HuH-7.5 (cell line): ENCODE data around the gene NCAM1.

ENCODE experiments used
- DNase-seq: peaks from one replicate; pipeline ENCODE4 v3.0.0; 2011; ENCODE audit warnings: low spot score

Gene NCAM1

GRCh38 chr11:113087706-113088105 lies 126.5 kb downstream of the NCAM1 start:
- DNase-seq: no peak

DNA sequence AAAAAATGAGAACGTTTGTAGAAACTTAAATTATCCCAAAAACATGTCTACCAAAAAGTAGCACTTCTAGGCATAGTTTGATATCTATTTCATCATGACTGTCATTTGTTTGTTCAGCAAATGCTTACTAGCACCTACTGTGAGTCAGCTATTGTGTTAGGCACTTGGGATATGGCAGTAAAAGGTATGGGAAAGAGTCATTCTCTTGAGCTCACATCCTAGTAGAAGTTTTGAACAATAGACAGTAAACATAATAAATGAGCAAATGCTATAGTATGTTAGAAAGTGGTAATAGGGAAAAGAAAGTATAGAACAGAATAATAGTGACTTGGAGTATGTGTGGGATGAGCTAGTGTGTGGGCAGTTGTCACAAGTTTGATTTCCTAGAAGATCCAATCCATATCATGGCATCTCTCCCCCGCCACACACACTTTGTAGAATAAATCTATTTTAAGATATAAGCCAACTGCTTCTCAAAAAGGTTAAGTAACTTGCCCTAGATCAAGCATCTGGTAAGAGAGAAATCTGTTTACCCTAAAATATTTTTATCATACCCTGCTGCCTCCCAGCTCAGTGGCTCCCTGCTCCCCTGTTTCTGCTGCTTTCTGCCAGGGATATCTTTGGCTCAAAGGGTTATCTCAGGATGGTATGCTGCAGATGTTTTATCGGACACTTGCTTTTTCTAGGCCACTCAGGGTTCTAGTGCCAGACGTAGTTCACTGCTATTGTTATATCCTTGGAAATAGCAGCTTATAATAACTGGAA lies 129.7 kb downstream of the NCAM1 start:
- no peak for DNase-seq

- DNase-seq: no peak
Measured at GRCh38 chr11:113091481-113091780, 130.2 kb downstream of the NCAM1 start.

DNA sequence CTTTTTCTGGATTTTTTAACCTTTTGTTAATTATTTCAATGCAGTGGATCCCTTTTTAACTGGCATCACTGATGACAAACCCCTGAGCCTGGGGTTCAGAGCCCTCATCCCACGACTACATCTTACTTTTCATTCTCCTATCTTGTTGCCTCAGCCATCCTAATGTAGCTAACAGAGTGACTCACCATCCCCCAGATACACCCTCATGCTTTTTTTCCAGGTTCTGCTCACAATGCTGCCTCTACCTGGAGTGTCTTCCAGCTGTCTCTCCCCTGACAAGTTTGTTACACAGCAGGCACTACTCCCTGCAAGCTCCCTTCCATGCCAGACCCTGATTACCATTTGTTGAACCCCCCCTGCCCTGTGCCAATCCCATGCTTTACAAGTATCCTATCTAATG lies 135.4 kb downstream of the NCAM1 start:
- no peak for DNase-seq

- DNase-seq: no peak
Measured at GRCh38 chr11:113103932-113104690, 142.9 kb downstream of the NCAM1 start.

DNA sequence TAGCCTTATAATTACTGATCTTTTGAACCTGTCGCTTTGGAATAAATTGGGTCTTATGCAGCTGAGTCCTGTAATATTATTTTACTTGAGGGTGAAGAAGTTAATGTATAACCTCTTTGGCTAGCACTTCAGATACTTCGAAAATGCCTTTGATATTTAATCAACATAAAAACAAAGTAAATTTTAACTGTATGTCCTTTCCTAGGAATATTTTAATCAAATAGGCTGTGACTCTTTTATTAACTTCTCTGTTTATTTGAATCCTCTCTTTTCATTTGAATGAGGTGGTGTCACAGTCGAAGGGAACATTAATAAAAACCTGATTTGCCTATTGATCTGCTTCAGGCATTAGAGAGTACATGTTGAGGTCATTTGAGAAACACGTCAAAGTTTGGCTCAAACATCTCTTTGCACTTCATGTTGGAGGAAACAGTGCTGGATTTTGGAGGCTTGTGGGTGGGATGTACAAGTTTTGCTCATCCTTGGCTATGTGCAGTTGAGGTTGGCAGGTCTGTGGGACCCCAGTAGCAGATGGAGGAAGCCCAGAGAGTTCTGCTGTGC lies 143.6 kb downstream of the NCAM1 start:
- no peak for DNase-seq

- DNase-seq: no peak
Measured at GRCh38 chr11:113105592-113105991, 144.4 kb downstream of the NCAM1 start.

DNA sequence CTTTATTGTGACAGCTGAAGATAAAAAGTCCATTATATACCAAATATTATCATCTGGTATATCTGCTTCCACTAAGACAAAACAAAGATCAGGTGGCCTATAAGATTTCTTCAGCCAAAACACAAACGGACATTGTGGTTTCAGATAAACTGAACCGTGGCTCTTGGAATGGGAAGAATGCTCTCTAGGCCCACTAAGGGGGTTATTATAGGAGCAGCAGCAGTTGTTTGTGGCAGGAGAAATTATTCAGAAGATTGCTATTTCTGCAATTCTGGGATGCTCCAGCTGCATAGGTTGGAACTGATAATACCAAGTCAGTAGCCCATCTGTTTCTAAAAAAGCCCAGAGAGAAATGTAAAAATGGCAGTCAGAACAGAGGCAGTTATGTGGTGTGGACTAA lies 145.3 kb downstream of the NCAM1 start:
- no peak for DNase-seq

DNA sequence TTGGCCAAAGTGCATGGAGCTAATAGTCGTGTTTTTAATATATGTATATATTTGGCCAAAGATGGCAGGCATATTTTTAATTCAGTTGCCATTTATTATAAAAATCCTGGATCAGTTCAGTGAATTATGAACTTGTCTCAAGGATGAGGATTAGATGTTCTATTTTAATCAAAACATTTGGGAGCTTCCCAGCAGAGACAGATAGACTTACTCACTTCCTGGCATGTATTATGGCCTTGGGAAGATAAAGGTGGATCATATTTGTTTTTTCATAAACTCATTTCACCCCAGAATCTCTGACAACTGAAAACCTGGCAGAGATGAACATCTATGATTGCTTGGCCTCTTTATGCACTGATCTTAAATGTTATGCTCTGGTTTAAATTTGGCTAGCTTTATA lies 148.8 kb downstream of the NCAM1 start:
- DNase-seq: no peak

GRCh38 chr11:113111156-113111555 lies 149.9 kb downstream of the NCAM1 start:
- DNase-seq: no peak

DNA sequence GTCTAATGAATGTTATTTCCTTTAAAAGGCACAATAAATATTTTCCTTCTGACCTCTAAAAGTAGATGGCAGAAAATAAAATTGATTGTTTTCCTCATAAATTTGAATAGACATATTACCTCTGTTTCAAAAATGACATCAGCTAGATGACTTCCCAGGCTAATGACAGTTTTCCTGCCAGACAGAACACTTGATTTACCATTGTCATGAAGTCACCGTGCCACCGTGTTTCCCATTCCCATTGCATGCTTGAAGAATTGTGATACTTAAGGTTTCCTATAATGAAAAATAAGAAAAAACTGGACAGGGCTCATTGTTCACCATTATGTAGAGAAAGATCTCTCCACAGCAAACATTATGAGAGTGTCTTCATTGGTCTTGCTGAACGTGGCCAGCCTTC lies 151.1 kb downstream of the NCAM1 start:
- DNase-seq: no peak

GRCh38 chr11:113113801-113114704 lies 152.8 kb downstream of the NCAM1 start:
- DNase-seq: no peak

DNA sequence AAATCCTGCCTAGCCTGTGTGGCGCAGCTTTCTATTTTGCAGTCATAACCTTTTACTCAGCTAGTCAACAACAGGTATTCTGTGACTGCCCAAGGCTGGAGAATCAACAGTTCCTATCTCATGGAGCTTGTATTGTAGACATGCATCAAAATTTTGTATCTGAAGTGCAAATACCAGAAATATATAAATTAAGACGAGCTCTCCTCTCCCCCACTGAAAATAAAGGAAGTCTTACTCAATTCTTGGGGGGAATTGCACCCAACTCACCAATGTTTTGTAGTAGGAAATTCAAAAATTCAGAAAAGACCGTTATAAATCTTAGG lies 153.4 kb downstream of the NCAM1 start:
- DNase-seq: no peak

DNA sequence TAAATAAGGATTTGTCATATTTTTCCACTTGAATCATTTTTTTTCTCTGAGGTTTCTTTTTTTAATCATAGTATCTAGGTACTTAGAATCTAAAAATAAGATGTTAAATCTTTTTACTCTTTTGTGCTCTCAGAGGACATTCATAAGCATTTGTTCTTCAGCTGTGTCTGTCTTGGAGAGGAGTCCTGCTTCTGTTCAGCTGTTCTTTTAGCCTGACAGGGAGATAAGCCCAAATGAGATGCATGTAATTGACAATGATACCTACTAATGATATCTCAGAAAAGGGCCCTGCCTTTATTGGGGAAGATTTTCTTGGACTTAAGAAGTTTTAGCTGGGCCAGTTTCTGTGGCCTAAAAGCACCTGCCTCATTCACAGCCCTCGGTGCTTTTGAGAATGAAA lies 156.9 kb downstream of the NCAM1 start:
- DNase-seq: no peak

DNA sequence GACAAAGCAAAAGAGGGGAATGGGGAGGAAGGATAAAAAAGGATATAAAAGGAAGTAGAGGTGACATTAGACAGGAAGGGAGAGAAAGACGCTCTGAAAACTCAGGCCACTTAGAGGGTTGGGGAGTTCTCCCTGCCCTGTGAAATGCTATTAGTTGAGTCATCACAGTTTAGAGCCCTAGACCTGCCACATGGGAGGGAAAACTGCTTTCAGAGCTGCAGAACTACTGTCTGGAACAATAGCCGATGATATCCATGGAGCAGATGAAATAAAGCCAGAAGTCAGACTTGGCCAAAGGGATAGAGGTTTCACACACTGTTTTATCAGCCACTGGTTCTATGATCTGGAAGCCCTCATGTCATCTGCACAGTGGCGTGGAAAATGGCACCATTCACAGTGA lies 157.9 kb downstream of the NCAM1 start:
- DNase-seq: no peak

DNA sequence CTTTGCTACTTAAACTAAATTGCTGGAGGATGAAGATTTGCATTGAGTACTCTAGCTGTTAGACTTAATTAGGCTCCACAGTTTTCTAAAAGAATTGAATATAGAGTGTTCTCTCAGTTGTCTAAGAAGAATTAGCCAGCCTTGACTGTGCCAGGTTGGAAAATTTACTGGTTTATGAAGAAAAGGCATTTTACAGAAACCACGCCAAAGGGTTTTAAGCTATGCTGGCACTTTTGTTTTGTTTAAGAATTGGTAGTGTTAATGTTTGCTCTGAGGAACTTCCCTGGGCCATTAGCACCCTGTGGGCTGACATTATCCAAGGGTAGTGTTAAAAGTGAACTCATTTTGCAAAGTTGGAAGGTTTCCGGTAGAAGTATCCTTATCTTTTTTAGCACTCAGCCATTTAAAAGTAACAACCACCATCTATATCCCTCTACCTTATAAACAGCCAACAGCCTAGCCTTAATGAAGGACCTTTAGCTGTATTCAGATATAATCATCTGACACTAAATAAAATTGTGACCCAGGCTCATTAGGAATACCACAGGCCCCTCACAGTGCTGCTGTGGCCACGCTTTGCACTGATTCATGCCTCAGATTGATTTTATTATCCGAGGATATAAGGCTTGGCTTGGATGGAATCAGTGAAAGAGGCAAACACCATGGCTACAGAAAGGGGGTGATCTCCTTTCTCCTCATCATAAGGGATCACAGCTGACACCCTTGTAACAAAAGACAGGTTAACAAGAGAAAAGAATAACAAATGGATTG lies 158.9 kb downstream of the NCAM1 start:
- no peak for DNase-seq

- no peak for DNase-seq
Measured at GRCh38 chr11:113121746-113122145, 160.5 kb downstream of the NCAM1 start.

GRCh38 chr11:113124006-113124405 lies 162.8 kb downstream of the NCAM1 start:
- DNase-seq: no peak

- DNase-seq: no peak
Measured at GRCh38 chr11:113124578-113124977, 163.4 kb downstream of the NCAM1 start.

- DNase-seq: no peak
Measured at GRCh38 chr11:113129261-113129992, 168.2 kb downstream of the NCAM1 start.
